GM18520 (cell line): ENCODE results near the gene RFX8.
"Not testable (repeated sequence)": the region's sequence is repeated elsewhere in the genome, so short reads cannot be mapped to it uniquely, and the experiment has no call there.

ENCODE experiments used
- ATAC-seq: cut with Tn5 transposase; IDR thresholded peaks from one replicate; pipeline ENCODE4 v1.9.1; 2021; ENCODE audit not compliant: unreplicated experiment

Gene RFX8

GRCh38 chr2:101354420-101355311, 120.2 kb downstream of the RFX8 start:
- ATAC-seq = no peak

- not testable (repeated sequence) for ATAC-seq
These were observed 122.3 kb downstream of the RFX8 start for GRCh38 chr2:101352631-101353030.

GRCh38 chr2:101351207-101351606, 123.7 kb downstream of the RFX8 start:
- no peak for ATAC-seq

- ATAC-seq = no peak
These were observed 124.8 kb downstream of the RFX8 start for GRCh38 chr2:101349893-101350662.

- ATAC-seq = no peak
These were observed 126.0 kb downstream of the RFX8 start for GRCh38 chr2:101348883-101349282.
